ENCODE data around the gene RBM20. TPM values are rescaled to one million over a fixed set of nuclear protein-coding genes. Genes with fewer than 3 reads are reported as not detected.
A peak's percentile ranks its signal among the peaks of the same experiment; 100 is the strongest.

RBM20 gene
- total and polyA plus RNA-seq, 10 of the 15 experiments (the other 5 are each of a cell fraction or from before 2014, with no cell fraction given): 0.04 to 0.26 (median 0.15) TPM

DNA sequence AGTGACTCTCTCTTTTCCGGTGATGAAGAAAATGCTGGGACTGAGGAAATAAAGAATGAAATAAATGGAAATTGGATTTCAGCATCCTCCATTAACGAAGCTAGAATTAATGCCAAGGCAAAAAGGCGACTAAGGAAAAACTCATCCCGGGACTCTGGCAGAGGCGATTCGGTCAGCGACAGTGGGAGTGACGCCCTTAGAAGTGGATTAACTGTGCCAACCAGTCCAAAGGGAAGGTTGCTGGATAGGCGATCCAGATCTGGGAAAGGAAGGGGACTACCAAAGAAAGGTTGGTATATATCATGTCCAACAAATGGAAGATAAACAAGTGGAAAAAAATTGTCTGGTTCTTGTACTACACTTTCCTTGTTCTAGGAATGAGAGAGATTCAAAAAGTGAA, 237.1 kb downstream of the RBM20 start:
- no peaks in the 10 kb centered on the region for H4K20me1 ChIP-seq (ENCODE audit: control insufficient read depth, insufficient read depth)
- H3K4me2 ChIP-seq (ENCODE audit: control insufficient read depth, insufficient read depth): peak overlapping the region; percentile 19
- ATAC-seq (no peak), DNase-seq (ENCODE audit: low read depth, low spot score) (no peak), FAIRE-seq (no peak)
- BruUV-seq (replicated peaks): no TSS peak
- H3K9ac ChIP-seq (ENCODE audit: control insufficient read depth, insufficient read depth, low read length): no peak overlapping the region
- no peak overlapping the region for H2AFZ ChIP-seq (ENCODE audit: control insufficient read depth, low read depth, low read length)
- 97% methylated on average over 9 of the region's 9 CpGs for WGBS (ENCODE audit: insufficient coverage, insufficient replicate concordance, low lambda C conversion rate, missing lambda C conversion rate)
- TF ChIP-seq KLF5 (IDR thresholded peaks at IDR 0.05; ENCODE audit: partially characterized antibody) (no peak), CREM (IDR thresholded peaks at IDR 0.05; ENCODE audit: low read depth) (no peak), NR2F1 (conservative IDR thresholded peaks at IDR 0.05) (no peak), NR2C2 (IDR thresholded peaks at IDR 0.05; ENCODE audit: borderline replicate concordance, control insufficient read depth, insufficient read length, low read depth) (no peak), ATF7 (IDR thresholded peaks at IDR 0.05; ENCODE audit: low read depth) (no peak), GABPA (IDR thresholded peaks at IDR 0.05; ENCODE audit: low read depth) (no peak), PRDM15 (CRISPR knock-in tag; IDR thresholded peaks at IDR 0.05) (no peak), BCL11A (IDR thresholded peaks at IDR 0.05; ENCODE audit: low read depth, low read length) (no peak), BHLHE40 (IDR thresholded peaks at IDR 0.05; ENCODE audit: borderline replicate concordance in 1 of 2, low read depth in 2 of 2, low read length in 1 of 2) (no peak), SP1 (IDR thresholded peaks at IDR 0.05; ENCODE audit: low read depth, low read length) (no peak), SIN3A (IDR thresholded peaks at IDR 0.05; ENCODE audit: low read depth, low read length) (no peak), ETV6 (conservative IDR thresholded peaks at IDR 0.05 in 1 of 2, IDR thresholded peaks at IDR 0.05 in 1 of 2; ENCODE audit: borderline replicate concordance in 1 of 2, low read depth in 1 of 2) (no peak), CBX5 (IDR thresholded peaks at IDR 0.05; ENCODE audit: low read depth) (no peak), IRF5 (IDR thresholded peaks at IDR 0.05; ENCODE audit: borderline replicate concordance) (no peak), SREBF1 (IDR thresholded peaks at IDR 0.05; ENCODE audit: low read length) (no peak), NFYB (IDR thresholded peaks at IDR 0.05; ENCODE audit: insufficient read depth, low read depth, low read length) (no peak)
- POLR2A ChIA-PET: interaction anchor here (1.3 kb wide), 1 partner anchor 32 kb away, joined by 3 read pairs; no protein-coding TSS in a partner anchor
- CTCF ChIA-PET: interaction anchor here (0.6 to 7.0 kb wide), 4 partner anchors 17 to 261 kb away, joined by 4 to 52 read pairs (median 6); no protein-coding TSS in a partner anchor
- in situ Hi-C loops (cut with MboI): no loop called here
- SMC1A ChIA-PET (ENCODE audit: uncharacterized antibody, unreplicated experiment): interaction anchor here (1.3 to 11.1 kb wide), 12 partner anchors 8 to 263 kb away, joined by 3 to 102 read pairs (median 6); no protein-coding TSS in a partner anchor
- H3K27me3 ChIP-seq (replicated peaks in 1 of 2; ENCODE audit: control insufficient read depth in 2 of 2, insufficient read depth in 2 of 2, low read length in 1 of 2): no peaks in the 10 kb centered on the region
- H3K36me3 ChIP-seq (ENCODE audit: control insufficient read depth in 2 of 2, insufficient read depth in 2 of 2, low read length in 1 of 2): peaks cover 2 to 33% of the 10 kb centered on the region in 2 experiments
- peaks cover 56% of the 10 kb centered on the region for H3K79me2 ChIP-seq (ENCODE audit: control insufficient read depth, insufficient read depth, low read length)
- H3K9me3 ChIP-seq (replicated peaks; ENCODE audit: control insufficient read depth, insufficient read depth, low read length): no peaks in the 10 kb centered on the region
- no peak overlapping the region for H3K27ac ChIP-seq (ENCODE audit: control insufficient read depth, insufficient read depth)
- peaks cover 6% of the 10 kb centered on the region for H3K4me1 ChIP-seq (ENCODE audit: control insufficient read depth, insufficient read depth, low read length)
- no peak overlapping the region for H3K4me3 ChIP-seq
- RAD21 ChIA-PET (ENCODE audit: unreplicated experiment): interaction anchor here (1.7 to 6.0 kb wide), 7 partner anchors 9 to 78 kb away, joined by 6 to 51 read pairs (median 17); partner anchors contain the start of gene PDCD4
- intact Hi-C loops (cut with micrococcal nuclease; ENCODE audit: unreplicated experiment): no loop called here

Measured in GM12878 (cell line).